K562 (cell line): Measurements from ENCODE around the gene CCL11. TPM values are rescaled to one million over a fixed set of nuclear protein-coding genes. Genes with fewer than 3 reads are reported as not detected.

Experiments
- ATAC-seq: fragments of 200-7000 bp; cut with Tn5 transposase; 3 replicates; pipeline ENCODE4 v1.9.1; 2020; ENCODE audit warnings: moderate library complexity
- BruUV-seq: library from RNA; stranded (reverse); fragments of 400-500 nt; replicated peaks from 2 replicates; lab custom pipeline; 2021; lab: Mats Ljungman, UMichigan
- CTCF ChIA-PET: fragments of 300-600 bp; formaldehyde crosslinking; extraction: SDS; loops from one replicate; lab custom pipeline; 2021; ENCODE audit warnings: low intra/inter-chr PET ratio; lab: Yijun Ruan, JAX
- POLR2A ChIA-PET: fragments of 300-600, 350-650 bp; sonication (Branson Sonifier 250); formaldehyde crosslinking; extraction: SDS; loops from one replicate; lab custom pipeline; 2021; ENCODE audit warnings: antibody characterized with exemption, inconsistent platforms; lab: Yijun Ruan, JAX
- DNase-seq, 4 experiments: peaks; one replicate each; pipeline versions ENCODE4 v3.0.0 to v3.0.0-alpha.2; 2011 to 2018; ENCODE audit warnings: low spot score in 3 of 4, mixed read lengths in 3 of 4; ENCODE audit errors: extremely low read depth in 1 of 4
- FAIRE-seq: peaks from 2 replicates; lab custom pipeline; 2011; peaks lifted over from hg19 to GRCh38; lab: Jason Lieb, UNC
- H2AFZ ChIP-seq: 2 replicates; pipeline ENCODE4 v1.6.0; 2011; ENCODE audit warnings: low read depth, low read length, control low read depth, inconsistent platforms
- H3K27ac ChIP-seq: fragments of 200-600 bp; 3 replicates; pipeline ENCODE4 v1.8.0; 2011; ENCODE audit warnings: low read depth, mild to moderate bottlenecking, control low read depth, inconsistent platforms, low read length, moderate library complexity, mixed read lengths; ENCODE audit errors: extremely low read depth
- H3K27me3 ChIP-seq, 2 experiments: fragments of 300-600 bp in 1 of 2; 2 replicates in 1 of 2; 3 replicates in 1 of 2; pipeline versions ENCODE4 v1.6.0 to v1.8.0; 2011; ENCODE audit warnings: inconsistent platforms in 2 of 2, low read length in 2 of 2, mild to moderate bottlenecking in 1 of 2, mixed read lengths in 1 of 2, moderate library complexity in 1 of 2; ENCODE audit not compliant: control insufficient read depth in 2 of 2, insufficient read depth in 2 of 2
- H3K36me3 ChIP-seq: fragments of 300-600 bp; 3 replicates; pipeline ENCODE4 v1.8.0; 2011; ENCODE audit warnings: mild to moderate bottlenecking, low read length, inconsistent platforms; ENCODE audit not compliant: control insufficient read depth, insufficient read depth
- H3K4me1 ChIP-seq, 2 experiments: fragments of 200-600 bp in 1 of 2; replicated peaks in 1 of 2; 2 replicates in 1 of 2; 3 replicates in 1 of 2; pipeline versions ENCODE4 v1.5.1 to v1.8.0; 2011; ENCODE audit warnings: inconsistent platforms in 2 of 2, low read length in 2 of 2, mild to moderate bottlenecking in 1 of 2, mixed read lengths in 1 of 2, moderate library complexity in 1 of 2; ENCODE audit not compliant: control insufficient read depth in 2 of 2, insufficient read depth in 2 of 2
- H3K4me2 ChIP-seq: 2 replicates; pipeline ENCODE4 v1.6.1; 2011; ENCODE audit warnings: low read length, control low read depth, inconsistent platforms, mixed read lengths; ENCODE audit not compliant: insufficient read depth
- H3K4me3 ChIP-seq: fragments of 200-600 bp; sonication (generic), shearing (Covaris generic); 2 replicates; pipeline ENCODE4 v1.5.1; 2016; ENCODE audit warnings: control low read depth, inconsistent platforms
- H3K79me2 ChIP-seq: fragments of 200-600 bp; 3 replicates; pipeline ENCODE4 v1.8.0; 2011; ENCODE audit warnings: low read length, inconsistent platforms; ENCODE audit not compliant: control insufficient read depth, insufficient read depth
- H3K9ac ChIP-seq, 2 experiments: 2 replicates each; pipeline versions ENCODE4 v1.6.0 to v1.6.1; 2011; ENCODE audit warnings: low read depth in 2 of 2, low read length in 2 of 2, control low read depth in 1 of 2, inconsistent platforms in 1 of 2, mild to moderate bottlenecking in 1 of 2, mixed read lengths in 1 of 2; ENCODE audit not compliant: insufficient read depth in 1 of 2
- H3K9me1 ChIP-seq: one replicate; pipeline ENCODE4 v1.6.0; 2011; ENCODE audit warnings: inconsistent platforms, mild to moderate bottlenecking, low read length, moderate library complexity; ENCODE audit not compliant: control insufficient read depth, insufficient read depth
- H3K9me3 ChIP-seq: replicated peaks from 2 replicates; pipeline ENCODE4 v1.5.1; 2011; ENCODE audit warnings: low read depth, low read length, inconsistent platforms; ENCODE audit not compliant: control insufficient read depth, insufficient read depth
- H4K20me1 ChIP-seq: replicated peaks from 2 replicates; pipeline ENCODE4 v1.6.1; 2011; ENCODE audit warnings: low read length, inconsistent platforms, mixed read lengths; ENCODE audit not compliant: control insufficient read depth, insufficient read depth
- CBX2 ChIP-seq: fragments of 200-600 bp; sonication (generic); IDR thresholded peaks from one replicate; pipeline ENCODE4 v1.6.1; 2012; ENCODE audit warnings: mild to moderate bottlenecking, low read length, inconsistent platforms; ENCODE audit not compliant: insufficient read depth, poor library complexity, severe bottlenecking
- CSDE1 ChIP-seq, 2 experiments: fragments of 450-650 bp; IDR thresholded peaks; 2 replicates each; pipeline ENCODE4 v1.6.1; 2016; ENCODE audit warnings: mild to moderate bottlenecking in 1 of 2
- HNRNPL ChIP-seq: fragments of 200-400 bp; formaldehyde crosslinking; IDR thresholded peaks from 2 replicates; pipeline ENCODE4 v1.6.1; 2017; ENCODE audit warnings: low read depth, mild to moderate bottlenecking, low read length
- KLF16 ChIP-seq: IDR thresholded peaks from 2 replicates; pipeline ENCODE4 v1.6.1; 2016; ENCODE audit warnings: antibody characterized with exemption
- NFXL1 ChIP-seq: fragments of 450-650 bp; formaldehyde crosslinking; IDR thresholded peaks from 2 replicates; pipeline ENCODE4 v1.4.0; 2021; ENCODE audit warnings: mild to moderate bottlenecking
- NR2F6 ChIP-seq: fragments of 450-650 bp; formaldehyde crosslinking; IDR thresholded peaks from 2 replicates; pipeline ENCODE4 v1.4.0; 2020; ENCODE audit warnings: mild to moderate bottlenecking
- POLR3A ChIP-seq: IDR thresholded peaks from 2 replicates; pipeline ENCODE4 v1.6.1; 2011; ENCODE audit warnings: borderline replicate concordance, mild to moderate bottlenecking, moderate library complexity; ENCODE audit not compliant: insufficient read length, insufficient read depth; ENCODE audit errors: extremely low read depth
- POU5F1 ChIP-seq: fragments of 150-350 bp; IDR thresholded peaks from 2 replicates; pipeline ENCODE4 v1.6.1; 2014; ENCODE audit warnings: borderline replicate concordance, low read length, low read depth, mild to moderate bottlenecking; ENCODE audit not compliant: partially characterized antibody
- RB1 ChIP-seq: fragments of 450-650 bp; IDR thresholded peaks from 2 replicates; pipeline ENCODE4 v1.6.1; 2017; ENCODE audit warnings: low read depth, mild to moderate bottlenecking
- TBL1XR1 ChIP-seq, 2 experiments: IDR thresholded peaks; 2 replicates each; pipeline ENCODE4 v1.6.1; 2012; ENCODE audit warnings: improper control_type of control experiment in 2 of 2, low read length in 2 of 2, mild to moderate bottlenecking in 1 of 2
- TGIF2 ChIP-seq: sonication (generic); formaldehyde crosslinking; IDR thresholded peaks from 2 replicates; pipeline ENCODE4 v1.8.1; 2022; ENCODE audit warnings: mild to moderate bottlenecking, missing genetic modification reagents, moderate library complexity
- YBX1 ChIP-seq: fragments of 450-650 bp; IDR thresholded peaks from 2 replicates; pipeline ENCODE4 v1.7.1; 2016; ENCODE audit warnings: mild to moderate bottlenecking
- ZNF76 ChIP-seq: fragments of 250-450 bp; sonication (Bioruptor Pico); IDR thresholded peaks from 2 replicates; pipeline ENCODE4 v1.4.0; 2020; ENCODE audit warnings: mild to moderate bottlenecking, moderate library complexity, borderline replicate concordance
- WGBS: fragments of 100-300 bp; shearing (Covaris generic); methylation state at CpG from one replicate; pipeline ENCODE4 v1.1.6; 2016; ENCODE audit warnings: low coverage, mixed read lengths; ENCODE audit not compliant: insufficient coverage; ENCODE audit errors: missing lambda C conversion rate; 5-methylcytosine and 5-hydroxymethylcytosine counted together
- in situ Hi-C: fragments of 300-500 bp; cut with MboI; formaldehyde crosslinking; loops from 4 replicates; pipeline ENCODE4 v1.15.0; 2018; ENCODE audit warnings: inconsistent platforms, mixed read lengths
- intact Hi-C: fragments of 100-400 bp; cut with micrococcal nuclease; formaldehyde crosslinking; loops from 2 replicates; pipeline ENCODE4 v1.14.2; 2022
- polyA plus RNA-seq, 8 experiments: library from polyadenylated mRNA; depleted of rRNA in 4 of 8; stranded (reverse) in 5 of 8; unstranded in 3 of 8; fragments of >200 nt; fragmentation: Nextera tagmentation in 2 of 8; fragmentation: Illumina TruSeq in 1 of 8; extraction: Ambion mirVana in 2 of 8; extraction: Trizol in 1 of 8; gene quantifications; 2 replicates each; pipeline versions ENCODE4 v1.2.1 to v1.2.3, GENCODE V29; 2011 to 2014; ENCODE audit warnings: inconsistent platforms in 1 of 8, missing spikeins in 1 of 8
- total RNA-seq, 7 experiments: library from RNA; depleted of rRNA in 6 of 7; stranded (reverse); fragments of >200 nt in 6 of 7; fragmentation: Illumina TruSeq in 2 of 7; extraction: Trizol in 2 of 7; gene quantifications; 2 replicates each; pipeline versions ENCODE4 v1.2.1 to v1.2.3, GENCODE V29; 2011 to 2021; ENCODE audit warnings: low replicate concordance in 1 of 7
- TF ChIP-seq, protein P1 (sequence below): fragments of 450-650 bp; IDR thresholded peaks from 2 replicates; pipeline ENCODE4 v1.6.1; 2016; ENCODE audit warnings: low read depth
- TF ChIP-seq, protein P2 (sequence below): fragments of 250-450 bp; sonication (Bioruptor Pico); IDR thresholded peaks from 2 replicates; pipeline ENCODE4 v1.8.0; 2021; ENCODE audit warnings: mild to moderate bottlenecking, moderate library complexity

Gene CCL11
- total and polyA plus RNA-seq, 9 of the 15 experiments (the other 6 are each of a cell fraction or from before 2014, with no cell fraction given): not detected

DNA sequence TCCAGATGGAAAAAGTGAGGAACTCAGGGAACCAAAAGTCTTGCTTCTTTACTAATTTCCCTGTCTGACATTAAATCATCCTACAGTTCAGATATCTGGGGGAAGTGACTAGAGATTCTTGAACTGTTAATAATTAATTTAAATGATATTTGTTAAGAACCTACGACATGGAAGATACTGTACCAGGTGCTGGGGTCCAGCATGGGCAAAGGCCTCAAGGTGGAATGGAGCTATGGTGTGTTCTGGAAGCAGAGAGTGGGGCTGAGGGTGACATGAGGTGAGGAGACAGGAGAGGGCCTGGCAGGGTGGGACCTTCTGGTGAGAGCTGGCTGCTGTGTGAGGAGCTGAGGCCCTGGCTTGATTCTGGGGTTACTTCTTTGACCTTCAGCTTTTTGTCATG lies 36.5 kb upstream of the CCL11 start:
- no peak overlapping the region for H3K4me2 ChIP-seq
- ChIA-PET CTCF (no interaction called here), POLR2A (interaction anchor here (0.6 kb wide), 1 partner anchor 42 kb away, joined by 3 read pairs; no protein-coding TSS in a partner anchor)
- no peak overlapping the region for H3K27ac ChIP-seq
- intact Hi-C loops: no loop called here
- no peaks in the 10 kb centered on the region for H3K9me1 ChIP-seq
- in situ Hi-C loops: no loop called here
- H3K4me3 ChIP-seq: no peak overlapping the region
- H3K4me1 ChIP-seq: peaks cover 7% of the 10 kb centered on the region in 2 experiments; a peak in 3 of 5 replicates
- no peak for ATAC-seq
- no peak overlapping the region for H3K9ac ChIP-seq
- FAIRE-seq: no peak
- no peak overlapping the region for H2AFZ ChIP-seq
- BruUV-seq: no TSS peak
- H4K20me1 ChIP-seq: no peaks in the 10 kb centered on the region; the same call in 1 of the 2 replicates
- peaks cover 0 to 3% of the 10 kb centered on the region in 2 experiments; a peak in 3 of 5 replicates for H3K27me3 ChIP-seq
- no peak for DNase-seq
- no peaks in the 10 kb centered on the region for H3K79me2 ChIP-seq
- H3K9me3 ChIP-seq: no peaks in the 10 kb centered on the region
- 0% methylated on average over 1 of the region's 1 CpG for WGBS
- no peaks in the 10 kb centered on the region for H3K36me3 ChIP-seq
- TF ChIP-seq ZNF76 (CRISPR knock-in tag) (no peak), RB1 (no peak), CBX2 (no peak), YBX1 (no peak), NFXL1 (no peak), POU5F1 (no peak), TGIF2 (CRISPR knock-in tag) (no peak), POLR3A (no peak), CSDE1 (IDR thresholded peaks at IDR 0.05) (no peak), KLF16 (no peak), TBL1XR1 (IDR thresholded peaks at IDR 0.05; ENCODE audit: low read length in 2 of 2) (no peak), NR2F6 (CRISPR knock-in tag) (no peak), HNRNPL (no peak)
- TF ChIP-seq, protein P1, sequence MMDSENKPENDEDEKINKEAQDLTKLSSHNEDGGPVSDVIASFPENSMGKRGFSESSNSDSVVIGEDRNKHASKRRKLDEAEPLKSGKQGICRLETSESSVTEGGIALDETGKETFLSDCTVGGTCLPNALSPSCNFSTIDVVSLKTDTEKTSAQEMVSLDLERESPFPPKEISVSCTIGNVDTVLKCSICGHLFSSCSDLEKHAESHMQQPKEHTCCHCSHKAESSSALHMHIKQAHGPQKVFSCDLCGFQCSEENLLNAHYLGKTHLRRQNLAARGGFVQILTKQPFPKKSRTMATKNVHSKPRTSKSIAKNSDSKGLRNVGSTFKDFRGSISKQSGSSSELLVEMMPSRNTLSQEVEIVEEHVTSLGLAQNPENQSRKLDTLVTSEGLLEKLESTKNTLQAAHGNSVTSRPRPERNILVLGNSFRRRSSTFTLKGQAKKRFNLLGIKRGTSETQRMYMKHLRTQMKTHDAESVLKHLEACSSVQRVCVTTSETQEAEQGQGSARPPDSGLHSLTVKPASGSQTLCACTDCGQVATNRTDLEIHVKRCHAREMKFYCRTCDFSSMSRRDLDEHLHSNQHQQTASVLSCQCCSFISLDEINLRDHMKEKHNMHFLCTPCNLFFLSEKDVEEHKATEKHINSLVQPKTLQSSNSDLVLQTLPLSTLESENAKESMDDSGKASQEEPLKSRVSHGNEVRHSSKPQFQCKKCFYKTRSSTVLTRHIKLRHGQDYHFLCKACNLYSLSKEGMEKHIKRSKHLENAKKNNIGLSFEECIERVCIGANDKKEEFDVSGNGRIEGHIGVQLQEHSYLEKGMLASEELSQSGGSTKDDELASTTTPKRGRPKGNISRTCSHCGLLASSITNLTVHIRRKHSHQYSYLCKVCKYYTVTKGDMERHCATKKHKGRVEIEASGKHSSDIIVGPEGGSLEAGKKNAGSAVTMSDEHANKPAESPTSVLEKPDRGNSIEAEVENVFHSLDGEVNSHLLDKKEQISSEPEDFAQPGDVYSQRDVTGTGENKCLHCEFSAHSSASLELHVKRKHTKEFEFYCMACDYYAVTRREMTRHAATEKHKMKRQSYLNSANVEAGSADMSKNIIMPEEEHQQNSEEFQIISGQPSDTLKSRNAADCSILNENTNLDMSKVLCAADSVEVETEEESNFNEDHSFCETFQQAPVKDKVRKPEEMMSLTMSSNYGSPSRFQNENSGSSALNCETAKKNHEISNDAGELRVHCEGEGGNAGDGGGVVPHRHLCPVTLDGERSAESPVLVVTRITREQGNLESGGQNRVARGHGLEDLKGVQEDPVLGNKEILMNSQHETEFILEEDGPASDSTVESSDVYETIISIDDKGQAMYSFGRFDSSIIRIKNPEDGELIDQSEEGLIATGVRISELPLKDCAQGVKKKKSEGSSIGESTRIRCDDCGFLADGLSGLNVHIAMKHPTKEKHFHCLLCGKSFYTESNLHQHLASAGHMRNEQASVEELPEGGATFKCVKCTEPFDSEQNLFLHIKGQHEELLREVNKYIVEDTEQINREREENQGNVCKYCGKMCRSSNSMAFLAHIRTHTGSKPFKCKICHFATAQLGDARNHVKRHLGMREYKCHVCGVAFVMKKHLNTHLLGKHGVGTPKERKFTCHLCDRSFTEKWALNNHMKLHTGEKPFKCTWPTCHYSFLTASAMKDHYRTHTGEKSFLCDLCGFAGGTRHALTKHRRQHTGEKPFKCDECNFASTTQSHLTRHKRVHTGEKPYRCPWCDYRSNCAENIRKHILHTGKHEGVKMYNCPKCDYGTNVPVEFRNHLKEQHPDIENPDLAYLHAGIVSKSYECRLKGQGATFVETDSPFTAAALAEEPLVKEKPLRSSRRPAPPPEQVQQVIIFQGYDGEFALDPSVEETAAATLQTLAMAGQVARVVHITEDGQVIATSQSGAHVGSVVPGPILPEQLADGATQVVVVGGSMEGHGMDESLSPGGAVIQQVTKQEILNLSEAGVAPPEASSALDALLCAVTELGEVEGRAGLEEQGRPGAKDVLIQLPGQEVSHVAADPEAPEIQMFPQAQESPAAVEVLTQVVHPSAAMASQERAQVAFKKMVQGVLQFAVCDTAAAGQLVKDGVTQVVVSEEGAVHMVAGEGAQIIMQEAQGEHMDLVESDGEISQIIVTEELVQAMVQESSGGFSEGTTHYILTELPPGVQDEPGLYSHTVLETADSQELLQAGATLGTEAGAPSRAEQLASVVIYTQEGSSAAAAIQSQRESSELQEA: no peak
- TF ChIP-seq, protein P2, sequence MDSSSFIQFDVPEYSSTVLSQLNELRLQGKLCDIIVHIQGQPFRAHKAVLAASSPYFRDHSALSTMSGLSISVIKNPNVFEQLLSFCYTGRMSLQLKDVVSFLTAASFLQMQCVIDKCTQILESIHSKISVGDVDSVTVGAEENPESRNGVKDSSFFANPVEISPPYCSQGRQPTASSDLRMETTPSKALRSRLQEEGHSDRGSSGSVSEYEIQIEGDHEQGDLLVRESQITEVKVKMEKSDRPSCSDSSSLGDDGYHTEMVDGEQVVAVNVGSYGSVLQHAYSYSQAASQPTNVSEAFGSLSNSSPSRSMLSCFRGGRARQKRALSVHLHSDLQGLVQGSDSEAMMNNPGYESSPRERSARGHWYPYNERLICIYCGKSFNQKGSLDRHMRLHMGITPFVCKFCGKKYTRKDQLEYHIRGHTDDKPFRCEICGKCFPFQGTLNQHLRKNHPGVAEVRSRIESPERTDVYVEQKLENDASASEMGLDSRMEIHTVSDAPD: no peak
